CD4-positive, alpha-beta T cell (primary cell): Measurements from ENCODE around the gene PCED1B. TPM values are rescaled to one million over a fixed set of nuclear protein-coding genes. Genes with fewer than 3 reads are reported as not detected.

Experiments used
- ATAC-seq: fragments of 200-7000 bp; cut with Tn5 transposase; one replicate; pipeline ENCODE4 v1.10.0; 2022; ENCODE audit warnings: mild to moderate bottlenecking; ENCODE audit not compliant: poor library complexity
- CTCF ChIA-PET: fragments of 350-600 bp; sonication (Branson Sonifier 250); formaldehyde crosslinking; loops from one replicate; lab custom pipeline; 2021; ENCODE audit warnings: antibody characterized with exemption, inconsistent platforms; lab: Charles Lee
- POLR2A ChIA-PET: fragments of 350-600 bp; sonication (Branson Sonifier 250); formaldehyde crosslinking; loops from one replicate; lab custom pipeline; 2021; ENCODE audit warnings: antibody characterized with exemption, inconsistent platforms; lab: Charles Lee
- DNase-seq, 14 experiments: peaks; one replicate each; pipeline ENCODE4 v3.0.0-alpha.2; 2013 to 2020; ENCODE audit warnings: mixed read lengths in 2 of 14
- H3K27ac ChIP-seq, 2 donors: one replicate each; pipeline versions ENCODE4 v1.5.1 to v1.7.0; 2013; ENCODE audit warnings: low read length in 2 of 2, low read depth in 1 of 2, mild to moderate bottlenecking in 1 of 2
- H3K27me3 ChIP-seq, 2 experiments: 1 replicate in 1 of 2; 2 replicates in 1 of 2; pipeline versions ENCODE4 v1.6.1 to v1.7.0; 2013; ENCODE audit warnings: low read length in 2 of 2, control low read depth in 1 of 2, mild to moderate bottlenecking in 1 of 2, moderate library complexity in 1 of 2; ENCODE audit not compliant: insufficient read depth in 2 of 2, control insufficient read depth in 1 of 2
- H3K36me3 ChIP-seq: one replicate; pipeline ENCODE4 v1.6.1; 2013; ENCODE audit warnings: low read length, control low read depth; ENCODE audit not compliant: insufficient read depth
- H3K4me1 ChIP-seq: one replicate; pipeline ENCODE4 v1.6.1; 2013; ENCODE audit warnings: low read length, control low read depth; ENCODE audit not compliant: insufficient read depth
- H3K4me3 ChIP-seq: one replicate; pipeline ENCODE4 v1.5.1; 2013; ENCODE audit warnings: mild to moderate bottlenecking, low read length, moderate library complexity
- H3K9me3 ChIP-seq, 2 experiments: 1 replicate in 1 of 2; 2 replicates in 1 of 2; pipeline versions ENCODE4 v1.6.1 to v1.7.0; 2013; ENCODE audit warnings: low read length in 2 of 2, mild to moderate bottlenecking in 2 of 2, control low read depth in 1 of 2, moderate library complexity in 1 of 2; ENCODE audit not compliant: control insufficient read depth in 1 of 2, insufficient read depth in 1 of 2
- H3K27ac Mint-ChIP-seq: one replicate; pipeline ENCODE4 v1.8.0; 2020; ENCODE audit warnings: mixed read lengths
- H3K27me3 Mint-ChIP-seq: one replicate; pipeline ENCODE4 v1.8.0; 2021; ENCODE audit warnings: mixed read lengths
- H3K36me3 Mint-ChIP-seq: one replicate; pipeline ENCODE4 v1.8.0; 2021; ENCODE audit warnings: low read depth, mixed read lengths
- H3K4me1 Mint-ChIP-seq: one replicate; pipeline ENCODE4 v1.8.0; 2021; ENCODE audit warnings: low read depth, mixed read lengths
- H3K4me3 Mint-ChIP-seq: one replicate; pipeline ENCODE4 v1.8.0; 2020; ENCODE audit warnings: mild to moderate bottlenecking, mixed read lengths
- H3K9me3 Mint-ChIP-seq: one replicate; pipeline ENCODE4 v1.8.0; 2020; ENCODE audit warnings: mixed read lengths
- CTCF ChIP-seq: fragments of 200-600 bp; IDR thresholded peaks from one replicate; pipeline ENCODE4 v1.8.0; 2022; ENCODE audit warnings: antibody characterized with exemption, mild to moderate bottlenecking
- intact Hi-C, 2 experiments: fragments of 100-400 bp; cut with DNase I in 1 of 2; cut with micrococcal nuclease in 1 of 2; formaldehyde crosslinking; loops; one replicate each; pipeline versions ENCODE4 v1.15.1 to v1.9.0; 2023 to 2025; cut with DNase I, micrococcal nuclease
- total RNA-seq, 174 experiments: library from RNA in 2 of 174; stranded (reverse) in 2 of 174; gene quantifications; one replicate each; pipeline ENCODE4 v1.2.3 and lab custom pipeline; 2021 to 2026

The PCED1B gene
- total RNA-seq, 2 experiments from 2014 or later = 18.7 to 20.0 TPM

GRCh38 chr12:47067771-47068431, 11.5 kb upstream of the PCED1B start:
- H3K4me3 ChIP-seq = no peak overlapping the region
- no peaks in the 10 kb centered on the region for H3K4me1 ChIP-seq
- no peak for TF ChIP-seq CTCF
- Mint-ChIP-seq H3K4me3 (no peak overlapping the region), H3K36me3 (no peaks in the 10 kb centered on the region), H3K9me3 (no peaks in the 10 kb centered on the region), H3K27me3 (no peaks in the 10 kb centered on the region), H3K27ac (no peak overlapping the region), H3K4me1 (peaks cover 5% of the 10 kb centered on the region)
- ChIA-PET CTCF (no interaction called here), POLR2A (interaction anchor here (0.6 to 1.0 kb wide), 2 partner anchors 12 to 1617 kb away, joined by 3 to 4 read pairs; partner anchors contain the start of genes AMIGO2 and PCED1B)
- no peak overlapping the region for H3K27ac ChIP-seq
- intact Hi-C loops = no loop called here
- H3K36me3 ChIP-seq = no peaks in the 10 kb centered on the region
- ATAC-seq (no peak), DNase-seq (no peak)
- H3K27me3 ChIP-seq = no peaks in the 10 kb centered on the region
- no peaks in the 10 kb centered on the region for H3K9me3 ChIP-seq

GRCh38 chr12:47068539-47068938, 10.9 kb upstream of the PCED1B start:
- H3K4me1 ChIP-seq = no peaks in the 10 kb centered on the region
- H3K9me3 Mint-ChIP-seq = no peaks in the 10 kb centered on the region
- no peak for ATAC-seq
- H3K4me1 Mint-ChIP-seq = peaks cover 5% of the 10 kb centered on the region
- no peak overlapping the region for H3K4me3 Mint-ChIP-seq
- ChIA-PET POLR2A (interaction anchor here (1.0 to 2.4 kb wide), 2 partner anchors 11 to 239 kb away, joined by 4 to 9 read pairs; partner anchors contain the start of genes AMIGO2 and PCED1B), CTCF (no interaction called here)
- H3K36me3 ChIP-seq = no peaks in the 10 kb centered on the region
- no peak overlapping the region for H3K4me3 ChIP-seq
- DNase-seq = no peak
- H3K27me3 Mint-ChIP-seq = no peaks in the 10 kb centered on the region
- no peak for TF ChIP-seq CTCF
- no peaks in the 10 kb centered on the region for H3K27me3 ChIP-seq
- intact Hi-C loops = no loop called here
- H3K9me3 ChIP-seq = no peaks in the 10 kb centered on the region
- no peak overlapping the region for H3K27ac Mint-ChIP-seq
- H3K27ac ChIP-seq = no peak overlapping the region
- H3K36me3 Mint-ChIP-seq = no peaks in the 10 kb centered on the region

DNA sequence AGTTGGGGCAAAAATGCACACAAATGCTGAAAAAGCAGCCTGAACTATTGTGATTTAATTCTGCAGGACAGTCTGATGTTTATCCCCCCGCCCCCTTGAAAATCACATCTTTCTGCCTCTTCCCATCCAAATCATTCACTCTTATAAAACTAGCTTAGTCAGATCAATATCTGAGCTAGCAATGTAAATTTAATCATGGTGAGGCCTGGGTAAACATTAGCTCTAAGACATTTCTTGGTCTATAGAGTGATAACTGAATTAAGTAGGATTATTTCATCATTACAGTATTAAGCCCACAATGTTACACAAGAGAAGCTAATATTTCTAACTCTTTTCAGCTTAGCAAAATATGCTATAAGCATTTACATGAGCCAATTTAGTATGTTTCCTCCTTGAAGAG, 9.1 kb upstream of the PCED1B start:
- Mint-ChIP-seq H3K9me3 (no peaks in the 10 kb centered on the region), H3K27ac (no peak overlapping the region), H3K4me1 (peaks cover 6% of the 10 kb centered on the region), H3K4me3 (no peak overlapping the region), H3K36me3 (no peaks in the 10 kb centered on the region), H3K27me3 (no peaks in the 10 kb centered on the region)
- DNase-seq = no peak
- Histone ChIP-seq H3K9me3 (no peaks in the 10 kb centered on the region), H3K4me1 (no peaks in the 10 kb centered on the region), H3K27me3 (no peaks in the 10 kb centered on the region), H3K27ac (no peak overlapping the region), H3K36me3 (no peaks in the 10 kb centered on the region), H3K4me3 (no peak overlapping the region)
- POLR2A ChIA-PET = interaction anchor here (0.7 to 2.9 kb wide), 5 partner anchors 8 to 237 kb away, joined by 3 to 10 read pairs (median 4); partner anchors contain the start of genes AMIGO2 and PCED1B
- intact Hi-C loops = no loop called here
- ATAC-seq = no peak
- CTCF ChIA-PET = interaction anchor here (1.4 to 2.8 kb wide), 5 partner anchors 10 to 327 kb away, joined by 3 to 16 read pairs (median 4); partner anchors contain the start of genes AMIGO2 and PCED1B
- no peak for TF ChIP-seq CTCF
